PC-3 (cell line): ENCODE data around the gene IFI44L.

Source experiments
- EZH2 ChIP-seq: fragments of 300-600 bp; sonication (generic); IDR thresholded peaks from one replicate; pipeline ENCODE4 v1.6.1; 2017; ENCODE audit warnings: antibody characterized with exemption, mild to moderate bottlenecking, low read length; ENCODE audit not compliant: unreplicated experiment
- EZH2phosphoT487 ChIP-seq: fragments of 300-600 bp; sonication (generic); IDR thresholded peaks from 2 replicates; pipeline ENCODE4 v1.6.1; 2018; ENCODE audit warnings: mild to moderate bottlenecking, antibody characterized with exemption, low read length, borderline replicate concordance
- TF ChIP-seq, protein P1 (sequence below): fragments of 300-600 bp; sonication (generic); conservative IDR thresholded peaks from 2 replicates; pipeline ENCODE4 v1.5.1; 2017; ENCODE audit warnings: antibody characterized with exemption, low read depth, mild to moderate bottlenecking, low read length

GRCh38 chr1:78681265-78681664 lies 61.0 kb downstream of the IFI44L start:
- TF ChIP-seq, protein P1, sequence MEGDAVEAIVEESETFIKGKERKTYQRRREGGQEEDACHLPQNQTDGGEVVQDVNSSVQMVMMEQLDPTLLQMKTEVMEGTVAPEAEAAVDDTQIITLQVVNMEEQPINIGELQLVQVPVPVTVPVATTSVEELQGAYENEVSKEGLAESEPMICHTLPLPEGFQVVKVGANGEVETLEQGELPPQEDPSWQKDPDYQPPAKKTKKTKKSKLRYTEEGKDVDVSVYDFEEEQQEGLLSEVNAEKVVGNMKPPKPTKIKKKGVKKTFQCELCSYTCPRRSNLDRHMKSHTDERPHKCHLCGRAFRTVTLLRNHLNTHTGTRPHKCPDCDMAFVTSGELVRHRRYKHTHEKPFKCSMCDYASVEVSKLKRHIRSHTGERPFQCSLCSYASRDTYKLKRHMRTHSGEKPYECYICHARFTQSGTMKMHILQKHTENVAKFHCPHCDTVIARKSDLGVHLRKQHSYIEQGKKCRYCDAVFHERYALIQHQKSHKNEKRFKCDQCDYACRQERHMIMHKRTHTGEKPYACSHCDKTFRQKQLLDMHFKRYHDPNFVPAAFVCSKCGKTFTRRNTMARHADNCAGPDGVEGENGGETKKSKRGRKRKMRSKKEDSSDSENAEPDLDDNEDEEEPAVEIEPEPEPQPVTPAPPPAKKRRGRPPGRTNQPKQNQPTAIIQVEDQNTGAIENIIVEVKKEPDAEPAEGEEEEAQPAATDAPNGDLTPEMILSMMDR: no peak
- TF ChIP-seq EZH2 (no peak), EZH2phosphoT487 (no peak)
